ENCODE results near the gene TMEM250. TPM values are rescaled to one million over a fixed set of nuclear protein-coding genes. Genes with fewer than 3 reads are reported as not detected.

The TMEM250 gene
- total and polyA plus RNA-seq, 4 donors, result 14.9 to 25.1 (median 20.5) TPM

GRCh38 chr9:136124976-136125692, 6.5 kb upstream of the TMEM250 start:
- WGBS, 2 donors, result 83 to 87% methylated on average over 2 of the region's 2 CpGs
- ATAC-seq (ENCODE audit: low FRiP score) (no peak), DNase-seq (no peak)
- Histone ChIP-seq H3K27ac (ENCODE audit: low read depth in 1 of 2, low read length in 2 of 2) (no peak overlapping the region), H3K4me1 (ENCODE audit: control insufficient read depth in 1 of 2, insufficient read depth in 2 of 2, low read length in 2 of 2) (no peaks in the 10 kb centered on the region), H3K27me3 (ENCODE audit: control insufficient read depth in 1 of 2, insufficient read depth in 2 of 2, low read length in 1 of 2) (no peaks in the 10 kb centered on the region), H3K36me3 (ENCODE audit: control insufficient read depth in 1 of 2, insufficient read depth in 2 of 2, low read length in 1 of 2) (no peaks in the 10 kb centered on the region), H3K9me3 (ENCODE audit: control insufficient read depth, low read length) (no peaks in the 10 kb centered on the region), H3K4me3 (ENCODE audit: low read length in 2 of 2) (no peak overlapping the region)
- intact Hi-C loops (cut with DNase I), result loop anchor here (5.0 to 10.0 kb wide), 5 partner anchors 38 to 423 kb away; partner anchors contain the start of genes CAMSAP1 (in 1 of the 2) and KCNT1 (in 1 of the 2)

- Histone ChIP-seq H3K27ac (ENCODE audit: low read depth in 1 of 2, low read length in 2 of 2) (no peak overlapping the region), H3K36me3 (ENCODE audit: control insufficient read depth in 1 of 2, insufficient read depth in 2 of 2, low read length in 1 of 2) (no peaks in the 10 kb centered on the region), H3K9me3 (ENCODE audit: control insufficient read depth, low read length) (no peaks in the 10 kb centered on the region), H3K4me3 (ENCODE audit: low read length in 2 of 2) (no peak overlapping the region), H3K4me1 (ENCODE audit: control insufficient read depth in 1 of 2, insufficient read depth in 2 of 2, low read length in 2 of 2) (no peaks in the 10 kb centered on the region), H3K27me3 (ENCODE audit: control insufficient read depth in 1 of 2, insufficient read depth in 2 of 2, low read length in 1 of 2) (no peaks in the 10 kb centered on the region)
- intact Hi-C loops (cut with DNase I), result loop anchor here (1.0 to 10.0 kb wide), 6 partner anchors 35 to 420 kb away; partner anchors contain the start of genes CAMSAP1 (in 1 of the 2) and KCNT1 (in 1 of the 2)
- DNase-seq, result peak; percentile 82 to 94
- peak; percentile 66 for ATAC-seq (ENCODE audit: low FRiP score)
- WGBS, 2 donors, result 24 to 25% methylated on average over 45 of the region's 45 CpGs
Observed at GRCh38 chr9:136122425-136123383, 4.0 kb upstream of the TMEM250 start.

- 85 to 88% methylated on average over 9 of the region's 9 CpGs for WGBS, 2 donors
- Histone ChIP-seq H3K27ac (ENCODE audit: low read depth in 1 of 2, low read length in 2 of 2) (no peak overlapping the region), H3K36me3 (ENCODE audit: control insufficient read depth in 1 of 2, insufficient read depth in 2 of 2, low read length in 1 of 2) (no peaks in the 10 kb centered on the region), H3K9me3 (ENCODE audit: control insufficient read depth, low read length) (no peaks in the 10 kb centered on the region), H3K27me3 (ENCODE audit: control insufficient read depth in 1 of 2, insufficient read depth in 2 of 2, low read length in 1 of 2) (no peaks in the 10 kb centered on the region), H3K4me1 (ENCODE audit: control insufficient read depth in 1 of 2, insufficient read depth in 2 of 2, low read length in 2 of 2) (no peaks in the 10 kb centered on the region), H3K4me3 (ENCODE audit: low read length in 2 of 2) (no peak overlapping the region)
- intact Hi-C loops (cut with DNase I), result loop anchor here (1.0 to 10.0 kb wide), 6 partner anchors 34 to 420 kb away; partner anchors contain the start of genes CAMSAP1 (in 1 of the 2) and KCNT1 (in 1 of the 2)
- no peak for ATAC-seq (ENCODE audit: low FRiP score)
- no peak for DNase-seq
Observed at GRCh38 chr9:136121801-136122200, 3.1 kb upstream of the TMEM250 start.

DNA sequence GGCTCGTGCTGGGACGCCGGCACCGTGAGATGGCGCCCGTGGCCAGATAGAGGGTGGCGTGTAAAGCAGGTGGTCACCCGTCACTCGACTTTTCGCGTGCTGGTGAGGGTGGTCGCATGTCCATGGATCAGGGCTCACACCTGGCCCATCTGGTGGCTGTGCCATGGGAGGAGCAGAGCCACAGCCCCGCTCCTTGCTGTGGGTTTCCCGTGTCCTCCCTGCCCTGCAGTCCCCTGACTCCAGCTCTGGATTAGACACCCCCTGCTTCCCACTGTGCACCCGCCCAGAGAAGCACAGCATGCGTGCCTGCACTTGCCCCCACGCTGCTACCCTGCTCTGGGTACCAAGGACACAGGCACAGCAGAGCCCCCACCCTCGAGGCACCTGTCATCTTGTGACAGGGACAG, 1.8 kb upstream of the TMEM250 start:
- no peak for DNase-seq
- no peak for ATAC-seq (ENCODE audit: low FRiP score)
- Histone ChIP-seq H3K27ac (ENCODE audit: low read depth in 1 of 2, low read length in 2 of 2) (no peak overlapping the region), H3K4me1 (ENCODE audit: control insufficient read depth in 1 of 2, insufficient read depth in 2 of 2, low read length in 2 of 2) (no peaks in the 10 kb centered on the region), H3K27me3 (ENCODE audit: control insufficient read depth in 1 of 2, insufficient read depth in 2 of 2, low read length in 1 of 2) (no peaks in the 10 kb centered on the region), H3K4me3 (ENCODE audit: low read length in 2 of 2) (no peak overlapping the region), H3K9me3 (ENCODE audit: control insufficient read depth, low read length) (no peaks in the 10 kb centered on the region), H3K36me3 (ENCODE audit: control insufficient read depth in 1 of 2, insufficient read depth in 2 of 2, low read length in 1 of 2) (no peaks in the 10 kb centered on the region)
- intact Hi-C loops (cut with DNase I), result loop anchor here (5.0 to 10.0 kb wide), 5 partner anchors 33 to 418 kb away; partner anchors contain the start of genes CAMSAP1 (in 1 of the 2) and KCNT1 (in 1 of the 2)
- 89 to 90% methylated on average over 18 of the region's 18 CpGs for WGBS, 2 donors

DNA sequence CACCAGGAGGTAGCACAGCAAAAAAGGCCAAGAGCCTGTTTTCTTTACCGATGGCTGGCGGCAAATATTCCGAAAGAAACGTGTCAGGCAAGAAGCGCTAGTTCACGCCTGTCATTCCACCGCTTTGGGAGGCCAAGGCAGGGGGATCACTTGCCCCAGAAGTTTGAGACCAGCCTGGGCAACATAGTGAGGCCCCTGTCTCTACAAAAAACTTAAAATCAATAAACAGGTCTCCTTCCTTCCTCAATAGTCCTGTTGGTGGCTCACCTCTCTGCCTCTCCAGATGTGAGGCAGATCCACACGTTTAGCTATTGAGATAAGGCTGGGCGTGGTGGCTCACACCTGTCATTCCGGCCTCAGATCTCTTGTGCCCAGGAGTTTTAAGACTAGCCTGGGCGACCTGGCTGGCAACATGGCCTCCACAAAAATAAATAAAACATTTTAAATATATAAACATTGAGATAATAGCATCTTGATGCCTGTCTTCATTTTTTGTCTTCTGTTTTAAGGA, 1.3 kb upstream of the TMEM250 start:
- Histone ChIP-seq H3K27ac (ENCODE audit: low read depth in 1 of 2, low read length in 2 of 2) (peak overlapping the region in 1 of 2 donors; percentile 20), H3K4me1 (ENCODE audit: control insufficient read depth in 1 of 2, insufficient read depth in 2 of 2, low read length in 2 of 2) (no peaks in the 10 kb centered on the region), H3K4me3 (ENCODE audit: low read length in 2 of 2) (no peak overlapping the region), H3K27me3 (ENCODE audit: control insufficient read depth in 1 of 2, insufficient read depth in 2 of 2, low read length in 1 of 2) (no peaks in the 10 kb centered on the region), H3K9me3 (ENCODE audit: control insufficient read depth, low read length) (no peaks in the 10 kb centered on the region), H3K36me3 (ENCODE audit: control insufficient read depth in 1 of 2, insufficient read depth in 2 of 2, low read length in 1 of 2) (no peaks in the 10 kb centered on the region)
- DNase-seq (no peak), ATAC-seq (ENCODE audit: low FRiP score) (no peak)
- 29 to 37% methylated on average over 11 of the region's 11 CpGs for WGBS, 2 donors
- intact Hi-C loops (cut with DNase I), result loop anchor here (5.0 to 10.0 kb wide), 6 partner anchors 33 to 418 kb away; partner anchors contain the start of genes CAMSAP1 (in 1 of the 2) and KCNT1 (in 1 of the 2)

DNA sequence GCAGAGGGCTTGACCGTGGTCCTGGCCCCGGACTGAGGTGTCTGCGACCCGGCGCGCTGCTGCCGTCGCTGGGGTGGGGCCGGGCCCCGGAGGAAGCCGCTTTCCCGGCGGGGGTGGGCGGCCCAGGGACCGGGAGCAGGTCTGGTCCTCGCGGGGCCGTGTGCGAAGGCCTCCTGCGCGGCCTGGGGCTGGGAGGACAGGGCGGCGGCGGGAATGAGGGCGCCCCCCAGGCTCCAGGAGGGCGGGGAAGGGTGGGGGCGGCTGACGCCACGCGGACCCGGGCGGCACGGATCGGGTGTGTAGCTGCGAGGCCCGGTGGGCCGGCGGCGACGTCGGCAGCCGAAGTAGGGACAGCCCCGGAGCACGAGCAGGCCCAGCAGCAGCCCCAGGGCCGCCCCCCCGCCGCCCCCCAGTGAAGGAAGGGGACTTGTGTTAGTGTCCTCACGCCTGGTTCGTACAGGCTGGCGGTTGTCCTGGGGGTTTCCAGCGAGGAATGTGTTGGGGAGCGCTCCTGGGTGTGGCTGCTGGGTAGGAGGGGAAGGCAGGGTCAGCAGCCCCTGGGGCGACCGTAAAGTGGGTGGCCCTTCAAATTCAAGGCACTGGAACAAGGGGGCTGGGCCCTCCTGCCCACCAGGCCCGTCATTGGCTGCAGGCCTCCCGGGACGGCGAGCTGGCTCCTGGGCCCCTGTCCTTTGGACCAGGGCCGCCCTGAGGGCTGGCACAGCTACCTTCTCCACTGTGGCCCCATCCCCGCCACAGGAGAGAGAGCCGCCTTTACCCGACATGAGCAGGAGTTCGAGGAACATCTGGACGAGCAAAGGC, 597 bp upstream of the TMEM250 start:
- intact Hi-C loops (cut with DNase I), result loop anchor here in 1 of 2 donors (10.0 kb wide), 1 partner anchor 64 kb away; no protein-coding TSS in a partner anchor
- no peaks in the 10 kb centered on the region for H3K4me1 ChIP-seq (ENCODE audit: control insufficient read depth in 1 of 2, insufficient read depth in 2 of 2, low read length in 2 of 2)
- WGBS, 2 donors, result 0 to 1% methylated on average over 48 to 64 of the region's 64 CpGs

GRCh38 chr9:136117916-136118319, 757 bp downstream of the TMEM250 start:
- peak overlapping the region in 1 of 2 donors; percentile 19 for H3K27ac ChIP-seq (ENCODE audit: low read depth in 1 of 2, low read length in 2 of 2)
- ATAC-seq (ENCODE audit: low FRiP score), result no peak
- WGBS, 2 donors, result 0% methylated on average over 30 to 36 of the region's 36 CpGs

More for the DNA sequence above, 597 bp upstream of the TMEM250 start:
- H3K27me3 ChIP-seq (ENCODE audit: control insufficient read depth in 1 of 2, insufficient read depth in 2 of 2, low read length in 1 of 2), result no peaks in the 10 kb centered on the region
- ATAC-seq (ENCODE audit: low FRiP score) (peak; percentile 0), DNase-seq (no peak)
- H3K27ac ChIP-seq (ENCODE audit: low read depth in 1 of 2, low read length in 2 of 2), result peak overlapping the region in 1 of 2 donors; percentile 20
- H3K36me3 ChIP-seq (ENCODE audit: control insufficient read depth in 1 of 2, insufficient read depth in 2 of 2, low read length in 1 of 2), result no peaks in the 10 kb centered on the region
- no peaks in the 10 kb centered on the region for H3K9me3 ChIP-seq (ENCODE audit: control insufficient read depth, low read length)
- peak overlapping the region; percentile 54 to 58 for H3K4me3 ChIP-seq (ENCODE audit: low read length in 2 of 2)

More at GRCh38 chr9:136117916-136118319, 757 bp downstream of the TMEM250 start:
- Histone ChIP-seq H3K36me3 (ENCODE audit: control insufficient read depth in 1 of 2, insufficient read depth in 2 of 2, low read length in 1 of 2) (no peaks in the 10 kb centered on the region), H3K4me3 (ENCODE audit: low read length in 2 of 2) (peak overlapping the region; percentile 81 to 89), H3K9me3 (ENCODE audit: control insufficient read depth, low read length) (no peaks in the 10 kb centered on the region), H3K27me3 (ENCODE audit: control insufficient read depth in 1 of 2, insufficient read depth in 2 of 2, low read length in 1 of 2) (no peaks in the 10 kb centered on the region), H3K4me1 (ENCODE audit: control insufficient read depth in 1 of 2, insufficient read depth in 2 of 2, low read length in 2 of 2) (no peaks in the 10 kb centered on the region)
- intact Hi-C loops (cut with DNase I), result loop anchor here (1.0 to 10.0 kb wide), 2 partner anchors 24 to 63 kb away; no protein-coding TSS in a partner anchor
- no peak for DNase-seq
